HFFc6 (cell line): Measurements from ENCODE around the gene COQ8A. TPM values are rescaled to one million over a fixed set of nuclear protein-coding genes. Genes with fewer than 3 reads are reported as not detected.
A peak's percentile ranks its signal among the peaks of the same experiment; 100 is the strongest.

ENCODE experiments used
- DNase-seq: peaks from one replicate; pipeline ENCODE4 v3.0.0-alpha.2; 2018
- H3K27ac Mint-ChIP-seq: 2 replicates; pipeline ENCODE4 v1.8.0; 2020; ENCODE audit warnings: mild to moderate bottlenecking, mixed read lengths
- H3K27me3 Mint-ChIP-seq: 2 replicates; pipeline ENCODE4 v1.8.0; 2021; ENCODE audit warnings: mild to moderate bottlenecking, moderate library complexity, mixed read lengths; ENCODE audit not compliant: insufficient read depth
- H3K36me3 Mint-ChIP-seq: 2 replicates; pipeline ENCODE4 v1.8.0; 2021; ENCODE audit warnings: low read depth, mixed read lengths
- H3K4me1 Mint-ChIP-seq: 2 replicates; pipeline ENCODE4 v1.8.0; 2020; ENCODE audit warnings: low read depth, mixed read lengths
- H3K4me3 Mint-ChIP-seq: 2 replicates; pipeline ENCODE4 v1.8.0; 2020; ENCODE audit warnings: mild to moderate bottlenecking, moderate library complexity, mixed read lengths
- H3K9me3 Mint-ChIP-seq: 2 replicates; pipeline ENCODE4 v1.8.0; 2020; ENCODE audit warnings: mild to moderate bottlenecking, mixed read lengths
- CTCF ChIP-seq: fragments of 200-600 bp; sonication (generic); IDR thresholded peaks from 2 replicates; pipeline ENCODE4 v1.5.0; 2021; ENCODE audit warnings: antibody characterized with exemption, mild to moderate bottlenecking
- total RNA-seq, 6 experiments: library from RNA; stranded (reverse); fragmentation: NEBNext Ultra II Directional; extraction: Animal tissue kit (Norgen Biotek cat#: 25700); gene quantifications; 2 replicates in 1 of 6; 3 replicates in 5 of 6; pipeline ENCODE4 v1.2.3, GENCODE V29; 2021

Gene COQ8A
- total RNA-seq, 6 experiments from 2014 or later, result 4.1 to 8.1 (median 4.9) TPM

- Mint-ChIP-seq H3K36me3 (peaks cover 9% of the 10 kb centered on the region), H3K27me3 (peaks cover 2% of the 10 kb centered on the region), H3K27ac (no peak overlapping the region), H3K9me3 (peaks cover 13% of the 10 kb centered on the region), H3K4me3 (no peak overlapping the region), H3K4me1 (peaks cover 27% of the 10 kb centered on the region)
- TF ChIP-seq CTCF, result no peak
- no peak for DNase-seq
Observed at GRCh38 chr1:226934483-226935237, 5.4 kb upstream of the COQ8A start.

- Mint-ChIP-seq H3K4me3 (peak overlapping the region; percentile 89), H3K9me3 (peaks cover 13% of the 10 kb centered on the region), H3K27me3 (peaks cover 2% of the 10 kb centered on the region), H3K27ac (peak overlapping the region; percentile 96), H3K36me3 (peaks cover 9% of the 10 kb centered on the region), H3K4me1 (peaks cover 28% of the 10 kb centered on the region)
- no peak for DNase-seq
- TF ChIP-seq CTCF, result no peak
Observed at GRCh38 chr1:226937940-226938725, 2.0 kb upstream of the COQ8A start.

- Mint-ChIP-seq H3K4me1 (peaks cover 31% of the 10 kb centered on the region), H3K4me3 (peak overlapping the region; percentile 89), H3K27me3 (peaks cover 2% of the 10 kb centered on the region), H3K9me3 (peaks cover 12% of the 10 kb centered on the region), H3K27ac (peak overlapping the region; percentile 96), H3K36me3 (peaks cover 9% of the 10 kb centered on the region)
- DNase-seq, result peak; percentile 30
- TF ChIP-seq CTCF, result no peak
Observed at GRCh38 chr1:226938903-226939437, 1.1 kb upstream of the COQ8A start.

GRCh38 chr1:226939438-226940028 lies 561 bp upstream of the COQ8A start:
- TF ChIP-seq CTCF, result no peak
- Mint-ChIP-seq H3K27me3 (peaks cover 2% of the 10 kb centered on the region), H3K27ac (peak overlapping the region; percentile 96)

GRCh38 chr1:226940806-226941067 lies 643 bp downstream of the COQ8A start:
- H3K27me3 Mint-ChIP-seq, result no peaks in the 10 kb centered on the region; the same call in none of the 2 replicates
- TF ChIP-seq CTCF, result no peak
- H3K36me3 Mint-ChIP-seq, result no peaks in the 10 kb centered on the region
- peak overlapping the region; percentile 89 for H3K4me3 Mint-ChIP-seq
- DNase-seq, result no peak
- no peaks in the 10 kb centered on the region for H3K9me3 Mint-ChIP-seq
- peaks cover 31% of the 10 kb centered on the region for H3K4me1 Mint-ChIP-seq
- H3K27ac Mint-ChIP-seq, result peak overlapping the region; percentile 9; the same call in 1 of the 2 replicates

More at GRCh38 chr1:226939438-226940028, 561 bp upstream of the COQ8A start:
- Mint-ChIP-seq H3K4me1 (peaks cover 31% of the 10 kb centered on the region), H3K9me3 (peaks cover 6% of the 10 kb centered on the region), H3K36me3 (peaks cover 5% of the 10 kb centered on the region), H3K4me3 (peak overlapping the region; percentile 89)
- DNase-seq, result peak; percentile 24
